ENCODE data around the gene TYRP1. TPM values are rescaled to one million over a fixed set of nuclear protein-coding genes. Genes with fewer than 3 reads are reported as not detected.

Gene TYRP1
- total and polyA plus RNA-seq, 8 donors, result 0.18 to 4.7 (median 2.2) TPM; not detected in 4

GRCh38 chr9:12732971-12733370, 39.8 kb downstream of the TYRP1 start:
- 67 to 81% (median 76%) methylated on average over 3 of the region's 3 CpGs for WGBS, 5 donors
- H3K4me3 ChIP-seq, result no peak overlapping the region
- DNase-seq, result no peak
- H3K27me3 ChIP-seq, result no peaks in the 10 kb centered on the region
- H3K27ac ChIP-seq, result no peak overlapping the region
- H3K4me1 ChIP-seq, result no peaks in the 10 kb centered on the region
- no peaks in the 10 kb centered on the region for H3K36me3 ChIP-seq
- peaks cover 0 to 12% (median 4%) of the 10 kb centered on the region in 4 donors for H3K9me3 ChIP-seq
- no peak for TF ChIP-seq POLR2A (IDR thresholded peaks at IDR 0.05)
- TF ChIP-seq POLR2AphosphoS5 (IDR thresholded peaks at IDR 0.05), result no peak
- no peak for TF ChIP-seq EP300 (IDR thresholded peaks at IDR 0.05)
- no peak for TF ChIP-seq CTCF (IDR thresholded peaks at IDR 0.05)
- intact Hi-C loops (cut with DNase I; ENCODE audit: low total_unique reads), result no loop called here

- intact Hi-C loops (cut with DNase I; ENCODE audit: low total_unique reads), result no loop called here
- Histone ChIP-seq H3K9me3 (peaks cover 0 to 12% (median 4%) of the 10 kb centered on the region in 4 donors), H3K4me3 (no peak overlapping the region), H3K4me1 (no peaks in the 10 kb centered on the region), H3K27ac (no peak overlapping the region), H3K36me3 (no peaks in the 10 kb centered on the region), H3K27me3 (no peaks in the 10 kb centered on the region)
- no peak for DNase-seq
- no peak for TF ChIP-seq EP300 (IDR thresholded peaks at IDR 0.05)
- TF ChIP-seq POLR2AphosphoS5 (IDR thresholded peaks at IDR 0.05), result no peak
- no peak for TF ChIP-seq CTCF (IDR thresholded peaks at IDR 0.05)
- no peak for TF ChIP-seq POLR2A (IDR thresholded peaks at IDR 0.05)
- 36 to 62% (median 49%) methylated on average over 3 of the region's 3 CpGs for WGBS, 5 donors
Measured at GRCh38 chr9:12735665-12736064, 42.5 kb downstream of the TYRP1 start.

- Histone ChIP-seq H3K36me3 (no peaks in the 10 kb centered on the region), H3K4me1 (no peaks in the 10 kb centered on the region), H3K9me3 (peaks cover 0 to 12% (median 4%) of the 10 kb centered on the region in 4 donors), H3K4me3 (no peak overlapping the region), H3K27ac (no peak overlapping the region), H3K27me3 (no peaks in the 10 kb centered on the region)
- DNase-seq, result no peak
- WGBS, 5 donors, result 0% methylated on average over 1 of the region's 1 CpG
- intact Hi-C loops (cut with DNase I; ENCODE audit: low total_unique reads), result no loop called here
- TF ChIP-seq POLR2A (IDR thresholded peaks at IDR 0.05) (no peak), EP300 (IDR thresholded peaks at IDR 0.05) (no peak), CTCF (IDR thresholded peaks at IDR 0.05) (no peak), POLR2AphosphoS5 (IDR thresholded peaks at IDR 0.05) (no peak)
Measured at GRCh38 chr9:12737871-12738270, 44.7 kb downstream of the TYRP1 start.

- DNase-seq, result no peak
- no peak overlapping the region for H3K27ac ChIP-seq
- H3K36me3 ChIP-seq, result no peaks in the 10 kb centered on the region
- peaks cover 0 to 10% (median 4%) of the 10 kb centered on the region in 4 donors for H3K9me3 ChIP-seq
- H3K4me3 ChIP-seq, result no peak overlapping the region
- TF ChIP-seq CTCF (IDR thresholded peaks at IDR 0.05), result no peak
- TF ChIP-seq EP300 (IDR thresholded peaks at IDR 0.05), result no peak
- TF ChIP-seq POLR2AphosphoS5 (IDR thresholded peaks at IDR 0.05), result no peak
- no peak for TF ChIP-seq POLR2A (IDR thresholded peaks at IDR 0.05)
- H3K4me1 ChIP-seq, result no peaks in the 10 kb centered on the region
- H3K27me3 ChIP-seq, result no peaks in the 10 kb centered on the region
- intact Hi-C loops (cut with DNase I; ENCODE audit: low total_unique reads), result no loop called here
Measured at GRCh38 chr9:12739014-12739652, 45.9 kb downstream of the TYRP1 start.

Data from stomach (tissue), 9 donors.